NCI-H1105 (cell line): ENCODE data around the gene ZIC5.

Source experiments
- DNase-seq: peaks from one replicate; lab custom pipeline; 2025; lab: John Stamatoyannopoulos, UW

ZIC5 gene

DNA sequence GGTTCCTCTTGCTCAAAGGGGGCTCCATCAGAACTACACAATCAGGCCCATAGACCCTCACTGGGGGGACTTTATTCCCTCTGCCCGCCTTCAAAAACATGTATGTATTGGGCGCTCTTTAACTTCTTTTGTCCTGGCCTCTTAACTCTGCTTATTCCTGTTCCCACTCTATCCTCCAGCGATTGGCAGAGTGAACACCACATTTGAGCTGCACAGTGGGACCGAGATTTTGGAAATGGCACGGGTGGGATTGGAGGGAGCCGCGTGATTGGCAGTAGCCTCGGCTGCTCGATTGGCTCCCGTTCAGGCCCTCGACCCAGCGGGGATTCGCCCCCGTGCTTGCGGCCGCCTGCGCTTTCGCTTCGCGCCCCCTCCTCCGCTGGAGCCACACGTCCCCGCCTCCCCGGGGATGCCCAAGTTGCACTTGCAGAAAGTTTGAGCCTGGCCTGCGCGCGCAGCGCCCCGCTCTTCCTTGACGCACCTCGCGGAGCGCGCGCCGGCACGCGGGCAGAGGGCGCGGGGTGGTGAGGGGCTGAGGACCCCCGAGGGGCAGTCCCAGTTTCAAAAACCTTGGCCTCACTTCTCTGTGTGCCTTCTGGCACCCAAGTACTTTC is at the start of gene ZIC5:
Gene ZIC5 (minus strand): TSS at position 192 of the 614 bp plus-strand sequence. CDS start 164 bp downstream, at position 28.
- no peak for DNase-seq

DNA sequence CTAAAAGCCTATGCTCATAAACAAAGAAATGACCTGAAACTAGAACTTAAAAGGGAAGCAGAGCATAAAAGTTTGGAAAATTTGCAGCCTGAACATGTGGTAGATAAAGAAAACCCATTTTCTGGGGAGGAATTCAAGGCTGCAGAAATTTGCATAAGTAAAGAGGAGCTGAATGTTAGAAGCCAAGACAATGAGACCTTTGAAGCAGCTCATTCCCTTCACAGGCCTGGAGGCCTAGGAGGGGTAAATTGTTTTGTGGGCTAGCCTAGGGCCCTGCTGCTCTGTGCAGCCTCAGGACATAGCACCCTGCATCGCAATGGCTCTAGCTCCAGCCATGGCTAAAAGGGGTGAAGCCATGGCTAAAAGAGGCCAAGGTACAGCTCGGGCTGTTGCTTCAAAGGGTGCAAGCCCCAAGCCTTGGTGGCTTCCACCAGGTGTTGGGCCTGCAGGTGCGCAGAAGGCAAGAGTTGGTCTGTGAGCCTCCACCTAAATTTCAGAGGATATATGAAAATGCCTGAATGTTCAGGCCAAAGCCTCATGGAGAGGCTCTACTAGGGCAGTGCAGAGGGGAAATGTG is 48.3 kb upstream of the ZIC5 start:
- no peak for DNase-seq

DNA sequence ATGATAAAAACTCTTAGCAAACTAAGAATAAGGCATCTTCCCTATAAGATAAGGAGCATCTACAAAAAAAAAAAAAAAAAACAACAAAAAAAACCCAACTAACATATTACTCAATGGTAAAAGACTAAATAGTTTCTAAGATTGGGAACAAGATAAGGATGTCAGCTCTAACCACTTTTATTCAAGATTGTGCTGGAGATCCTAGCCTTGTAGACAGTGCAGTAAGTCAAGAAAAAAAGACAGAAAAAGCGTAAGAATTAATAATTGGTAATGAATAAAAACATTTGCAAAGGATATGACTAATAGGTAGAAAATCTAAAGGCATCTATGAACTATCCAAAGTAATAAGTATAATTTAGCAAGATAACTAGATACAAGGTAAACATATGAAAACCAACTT is 43.1 kb upstream of the ZIC5 start:
- DNase-seq = no peak

DNA sequence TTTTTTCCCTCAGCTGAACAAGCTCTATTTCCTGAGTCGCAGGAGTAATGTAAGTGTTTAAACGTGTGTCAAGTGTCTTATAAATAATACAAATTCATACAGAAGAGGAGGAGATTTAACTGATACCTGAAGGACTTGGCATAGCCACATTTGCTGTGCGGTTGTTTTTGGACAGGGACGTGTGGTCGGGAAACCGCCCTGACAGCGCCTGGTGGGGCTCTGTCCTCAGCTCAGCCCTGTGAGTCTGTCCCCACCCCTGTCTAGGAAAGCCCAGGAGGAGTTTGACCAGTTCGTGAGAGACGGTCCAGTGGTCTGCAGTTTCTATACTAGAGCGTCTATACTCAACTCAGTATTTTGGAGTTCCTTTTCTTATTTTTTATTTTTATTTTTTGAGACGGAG is 26.7 kb upstream of the ZIC5 start:
- DNase-seq = no peak

DNA sequence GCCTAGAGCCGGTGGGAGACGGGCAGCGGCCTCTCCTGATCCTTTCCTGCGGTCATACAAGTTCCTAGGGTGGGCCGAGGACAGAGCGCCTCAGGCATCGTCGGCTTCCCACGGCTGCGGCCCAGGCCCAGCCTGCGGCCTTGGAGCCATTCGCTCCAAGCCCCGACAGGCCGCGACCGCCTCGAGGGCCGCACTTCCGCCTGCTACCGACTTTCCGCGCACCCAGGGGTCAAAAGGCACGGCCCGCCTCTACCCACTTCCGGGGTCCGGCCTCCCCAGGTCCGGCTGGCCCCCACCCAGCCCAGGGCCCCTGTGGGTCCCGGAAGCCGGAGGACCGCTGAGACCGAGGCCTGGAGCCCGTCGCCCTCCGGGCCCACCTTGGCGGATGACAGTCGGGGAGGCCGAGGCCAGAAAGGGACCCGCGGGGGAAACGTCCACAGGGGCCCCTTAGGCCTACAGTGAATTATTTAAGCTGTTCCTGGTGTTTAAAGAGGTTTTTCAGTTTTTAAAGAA is 26.2 kb upstream of the ZIC5 start:
- DNase-seq = no peak

DNA sequence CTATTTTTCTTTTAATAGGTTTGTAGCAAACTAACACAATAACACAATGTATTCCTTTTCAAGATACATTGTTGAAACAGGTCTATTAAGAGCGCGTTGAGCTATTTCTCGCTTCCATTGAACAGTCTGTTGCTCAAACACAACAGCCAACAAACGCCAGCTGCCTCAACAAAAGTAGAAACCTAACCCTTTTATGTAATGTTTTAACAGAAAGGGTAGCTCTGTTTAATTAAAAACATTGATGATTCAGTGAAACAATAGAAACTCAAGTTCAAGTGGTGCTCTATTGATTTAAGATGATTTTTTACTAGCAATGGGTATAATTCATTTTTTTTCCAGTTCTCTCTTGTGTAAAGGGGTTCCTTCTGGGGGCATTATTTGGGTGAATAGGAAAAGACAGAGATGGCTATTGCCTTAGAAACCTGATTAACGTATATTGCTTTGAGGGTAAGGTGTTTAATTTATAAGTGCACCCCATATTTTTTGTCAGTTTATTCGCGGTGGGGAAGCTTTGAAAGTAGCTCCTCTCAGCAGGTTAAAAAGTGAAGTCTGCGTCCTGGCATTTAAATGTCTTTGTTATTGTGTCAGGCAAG is 24.9 kb upstream of the ZIC5 start:
- DNase-seq = no peak

DNA sequence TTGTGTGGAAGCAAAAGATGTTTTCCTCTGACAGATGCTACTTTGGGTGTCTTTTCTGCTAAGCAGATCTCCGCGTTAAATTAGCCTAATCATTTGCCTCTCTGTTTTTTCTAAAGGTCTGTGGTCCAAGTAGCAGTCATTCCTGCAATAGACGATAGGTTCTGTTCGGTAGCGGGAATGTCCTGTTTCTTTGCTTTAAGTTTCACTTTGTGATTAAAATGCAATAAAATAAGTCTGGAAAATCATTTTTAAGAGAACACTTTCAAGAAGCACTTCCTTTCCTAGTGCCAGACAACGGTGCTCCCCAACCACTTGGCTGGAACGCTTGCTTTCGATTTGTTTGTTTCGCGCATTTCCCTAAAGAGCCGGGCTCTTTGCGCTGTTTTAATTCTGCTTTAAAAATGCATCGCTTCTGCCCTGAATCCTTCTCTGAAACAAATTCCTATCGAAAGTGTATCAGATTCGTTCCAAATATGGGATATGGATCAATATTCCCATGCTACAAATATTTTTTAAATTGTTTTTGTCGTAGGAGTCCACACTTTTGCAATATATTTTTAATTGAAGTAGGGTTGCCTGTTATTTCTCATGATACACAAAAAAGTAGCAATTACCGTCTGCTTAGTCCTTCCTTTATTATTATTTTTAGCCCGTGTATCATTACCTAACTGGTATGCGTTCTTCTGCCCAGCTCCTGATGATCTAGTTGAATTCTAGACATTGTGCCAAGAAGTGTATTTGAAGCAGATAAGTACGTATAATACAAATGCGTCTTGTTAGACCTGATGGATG is 24.2 kb upstream of the ZIC5 start:
- no peak for DNase-seq

DNA sequence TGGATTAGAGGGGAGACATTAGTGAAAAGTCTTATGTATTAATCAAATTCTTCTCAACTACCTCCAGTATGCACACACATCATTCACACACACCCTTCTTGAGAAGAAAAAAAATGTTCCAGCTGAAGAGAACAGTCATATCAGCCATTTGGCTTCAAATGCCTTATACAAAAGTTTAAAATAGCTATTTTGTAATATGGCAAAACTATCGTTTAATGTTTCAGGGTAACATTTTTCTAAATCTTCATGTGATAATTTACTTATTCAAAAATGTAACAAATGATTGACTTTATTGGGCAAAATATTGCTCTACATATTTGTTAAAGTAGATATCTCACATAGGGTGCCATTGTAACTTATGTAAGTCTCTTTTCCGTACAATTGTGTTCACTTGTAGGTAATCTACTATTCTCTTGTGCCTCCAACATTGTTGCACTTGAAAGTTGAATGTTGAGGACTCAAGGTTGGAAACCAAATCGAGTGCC is 23.6 kb upstream of the ZIC5 start:
- DNase-seq = no peak

DNA sequence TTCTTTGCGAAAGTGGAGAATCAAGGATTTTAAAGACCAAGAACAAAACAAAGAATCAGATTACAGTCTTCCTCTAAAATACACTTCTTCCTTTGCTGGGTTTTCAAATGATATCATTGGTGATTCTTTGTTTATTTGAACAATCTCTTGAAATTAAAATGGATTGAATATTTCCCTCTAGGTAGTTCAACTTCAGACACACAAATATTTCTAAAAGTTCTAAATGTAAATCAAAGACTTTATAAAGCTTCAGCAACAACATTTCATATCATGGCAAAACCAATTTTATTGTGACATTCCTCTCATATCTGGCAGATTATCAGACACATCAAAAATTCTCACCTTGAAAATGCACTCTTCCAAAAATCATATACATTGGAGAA is 23.1 kb upstream of the ZIC5 start:
- DNase-seq = no peak

DNA sequence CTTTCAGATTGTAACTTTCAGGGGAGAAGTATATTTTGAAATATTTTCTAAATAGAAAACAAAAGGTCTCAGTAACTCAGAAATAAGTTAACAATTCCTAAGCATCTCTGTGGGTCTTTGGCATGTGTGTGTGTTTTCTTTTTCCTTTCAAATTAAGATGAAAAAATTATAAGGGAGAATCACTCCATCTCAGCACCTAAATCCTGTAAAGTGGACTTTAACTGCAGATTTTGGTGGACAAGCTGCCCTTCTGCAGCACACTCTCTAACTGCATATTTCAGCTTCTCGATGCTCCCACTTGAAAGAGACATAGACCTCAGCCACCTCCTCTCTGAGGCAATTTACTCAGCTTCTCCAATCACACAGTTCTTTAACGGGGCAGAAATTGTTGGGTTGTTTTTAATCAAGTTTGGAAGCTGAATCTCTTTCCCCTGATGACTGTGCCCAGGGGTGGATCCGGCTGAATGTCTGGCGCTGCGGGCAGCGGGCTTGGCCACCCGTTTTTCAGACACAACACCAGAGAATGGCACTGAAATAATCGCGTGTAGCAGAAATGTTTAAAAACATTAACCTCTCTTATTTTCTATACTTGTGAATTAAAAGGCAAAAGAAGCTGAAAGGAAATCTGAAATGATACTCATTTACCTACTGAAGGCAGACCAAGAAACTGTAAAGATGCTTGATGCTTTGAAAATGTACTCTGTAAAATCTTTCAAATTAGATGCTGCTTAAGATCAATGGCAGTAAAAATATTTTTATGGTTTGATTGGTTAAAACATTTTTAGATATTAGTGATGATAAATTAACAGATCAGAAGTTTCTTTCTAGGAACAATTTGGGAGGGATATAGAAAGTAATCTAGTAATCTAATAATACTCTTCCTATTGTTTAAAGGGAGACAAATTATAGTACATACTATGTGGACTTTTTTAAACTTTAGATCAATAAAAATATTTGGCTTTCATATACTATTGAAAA is 22.4 kb upstream of the ZIC5 start:
- DNase-seq = no peak

DNA sequence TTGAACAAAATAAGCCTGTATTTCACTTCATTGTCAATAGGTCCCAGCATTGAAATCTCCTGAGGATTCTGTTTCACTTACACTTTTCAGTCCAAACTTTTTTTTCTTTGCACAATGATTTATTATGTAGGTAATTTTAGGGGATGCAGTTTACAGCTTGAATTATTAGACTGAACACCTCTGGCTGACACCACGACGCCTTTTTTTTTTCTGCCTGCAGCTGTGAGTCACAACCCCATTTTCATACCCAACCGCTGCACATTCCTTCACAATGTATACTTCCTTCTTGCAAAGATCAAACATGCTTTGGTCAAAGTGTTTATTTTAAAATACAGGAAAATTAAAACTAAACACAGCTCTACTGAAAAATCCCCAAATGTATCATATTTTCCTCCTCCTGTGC is 21.4 kb upstream of the ZIC5 start:
- DNase-seq = no peak

DNA sequence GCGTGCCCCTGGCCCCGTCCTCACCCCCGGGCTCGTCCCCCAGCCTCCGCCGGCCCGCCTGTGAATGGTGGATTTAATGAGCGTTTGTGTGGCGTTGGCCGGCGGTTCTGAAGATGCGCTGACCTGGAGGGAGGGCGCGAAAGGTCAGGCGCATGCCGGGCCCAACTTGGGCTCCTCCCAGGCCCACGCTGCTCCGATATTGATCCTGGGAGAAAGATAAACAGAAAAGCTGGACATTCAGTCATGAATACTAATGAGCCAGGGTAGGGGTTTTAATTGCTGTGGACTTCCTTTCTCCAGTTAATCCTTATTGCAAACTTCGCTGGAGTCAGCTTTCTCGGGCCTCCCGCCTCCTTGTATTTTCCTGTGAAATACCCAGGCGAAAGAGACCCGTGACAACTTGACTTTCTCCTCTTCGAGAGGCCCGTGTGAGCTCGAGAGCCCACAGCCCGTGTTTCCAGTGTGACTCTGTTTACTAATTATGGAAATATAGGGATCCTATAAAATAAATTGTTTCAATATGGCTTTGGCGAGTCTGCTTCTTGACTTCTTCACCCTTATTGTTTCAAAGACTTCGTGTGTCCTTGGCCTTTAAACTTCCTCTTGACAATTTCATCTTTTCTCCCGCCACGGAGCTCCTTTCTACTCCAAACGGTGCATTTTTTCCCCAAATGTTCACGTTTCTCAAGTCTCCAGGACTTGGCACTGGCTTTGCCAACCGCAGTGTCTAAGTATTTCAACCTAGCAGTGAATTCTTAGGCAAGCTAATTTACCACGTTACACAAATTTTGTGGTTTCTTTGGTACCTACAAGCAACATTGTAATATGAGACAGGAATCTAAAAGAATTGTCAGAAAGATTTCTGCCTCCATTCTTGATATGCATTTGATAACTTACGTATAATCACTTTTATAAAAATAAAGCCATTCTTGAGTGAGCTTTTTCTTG is 20.5 kb upstream of the ZIC5 start:
- DNase-seq = no peak

DNA sequence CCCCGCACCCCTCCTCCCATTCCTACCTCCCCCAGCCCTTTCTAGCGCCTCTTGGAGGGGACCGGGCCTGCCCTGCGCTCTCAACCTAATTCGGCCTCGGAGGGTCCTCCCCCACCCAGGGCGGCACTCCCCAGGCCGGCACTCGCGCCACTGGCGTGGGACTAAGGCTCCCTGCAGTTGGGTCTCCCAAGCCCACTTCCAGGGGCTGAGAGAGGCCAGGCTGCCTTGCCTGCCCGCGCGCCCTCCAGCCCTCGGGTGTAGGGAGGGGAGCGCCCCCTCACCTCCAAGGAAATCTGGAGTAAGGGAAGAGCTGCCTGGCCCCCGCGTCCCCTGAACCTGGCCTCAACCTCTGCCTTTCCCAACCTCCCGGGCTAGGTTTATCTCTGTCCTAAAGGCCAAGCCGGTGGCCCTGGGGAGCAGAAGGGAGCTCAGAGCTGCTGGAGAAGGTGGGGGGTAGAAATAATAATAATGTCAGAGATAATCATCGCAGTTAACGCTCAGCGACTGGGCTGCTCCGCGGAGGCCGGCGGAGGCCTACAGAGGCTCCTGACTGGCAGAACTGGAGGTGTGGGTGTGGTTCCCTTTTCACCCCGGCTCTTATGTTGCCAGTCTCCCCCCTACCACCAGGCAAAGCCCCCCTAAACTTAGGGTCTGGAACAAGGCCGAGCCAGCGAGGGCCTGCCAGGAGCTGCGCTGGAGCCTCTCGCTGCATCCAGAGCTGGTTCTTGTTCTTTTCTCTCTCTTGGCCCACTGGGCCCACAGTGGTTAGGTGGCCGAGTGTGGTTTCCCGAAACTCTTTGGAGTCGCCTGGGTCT is 19.7 kb upstream of the ZIC5 start:
- no peak for DNase-seq

DNA sequence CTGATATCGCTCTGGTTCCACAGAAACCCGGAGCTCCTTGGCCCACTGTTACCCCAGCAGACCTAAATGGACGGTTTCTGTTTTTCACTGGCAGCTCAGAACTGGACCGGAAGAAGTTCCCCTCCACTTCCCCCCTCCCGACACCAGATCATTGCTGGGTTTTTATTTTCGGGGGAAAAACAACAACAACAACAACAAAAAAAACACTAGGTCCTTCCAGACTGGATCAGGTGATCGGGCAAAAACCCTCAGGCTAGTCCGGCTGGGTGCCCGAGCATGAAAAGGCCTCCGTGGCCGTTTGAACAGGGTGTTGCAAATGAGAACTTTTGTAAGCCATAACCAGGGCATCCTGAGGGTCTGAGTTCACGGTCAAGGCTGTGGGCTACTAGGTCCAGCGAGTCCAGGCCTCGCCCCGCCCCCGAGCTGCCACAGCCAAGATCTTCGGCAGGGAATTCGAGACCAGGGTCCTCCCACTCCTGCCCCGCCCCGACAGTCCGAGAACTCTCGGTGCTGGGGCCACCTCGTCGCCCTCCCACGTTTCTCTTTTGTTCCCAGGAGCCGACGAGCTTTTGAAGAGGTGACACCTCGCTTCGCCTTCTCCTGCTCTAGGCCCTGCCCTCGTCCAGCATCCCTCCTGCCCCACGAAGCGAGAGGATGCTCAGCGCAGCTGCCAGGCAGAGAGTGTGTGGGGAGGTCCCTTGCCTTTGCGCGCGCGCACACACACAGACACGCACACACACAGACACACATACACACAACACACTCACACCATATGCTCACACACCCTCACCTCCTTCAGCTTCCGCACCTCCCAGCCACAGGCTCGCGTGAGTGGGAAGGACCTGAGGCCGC is 18.8 kb upstream of the ZIC5 start:
- DNase-seq = no peak

DNA sequence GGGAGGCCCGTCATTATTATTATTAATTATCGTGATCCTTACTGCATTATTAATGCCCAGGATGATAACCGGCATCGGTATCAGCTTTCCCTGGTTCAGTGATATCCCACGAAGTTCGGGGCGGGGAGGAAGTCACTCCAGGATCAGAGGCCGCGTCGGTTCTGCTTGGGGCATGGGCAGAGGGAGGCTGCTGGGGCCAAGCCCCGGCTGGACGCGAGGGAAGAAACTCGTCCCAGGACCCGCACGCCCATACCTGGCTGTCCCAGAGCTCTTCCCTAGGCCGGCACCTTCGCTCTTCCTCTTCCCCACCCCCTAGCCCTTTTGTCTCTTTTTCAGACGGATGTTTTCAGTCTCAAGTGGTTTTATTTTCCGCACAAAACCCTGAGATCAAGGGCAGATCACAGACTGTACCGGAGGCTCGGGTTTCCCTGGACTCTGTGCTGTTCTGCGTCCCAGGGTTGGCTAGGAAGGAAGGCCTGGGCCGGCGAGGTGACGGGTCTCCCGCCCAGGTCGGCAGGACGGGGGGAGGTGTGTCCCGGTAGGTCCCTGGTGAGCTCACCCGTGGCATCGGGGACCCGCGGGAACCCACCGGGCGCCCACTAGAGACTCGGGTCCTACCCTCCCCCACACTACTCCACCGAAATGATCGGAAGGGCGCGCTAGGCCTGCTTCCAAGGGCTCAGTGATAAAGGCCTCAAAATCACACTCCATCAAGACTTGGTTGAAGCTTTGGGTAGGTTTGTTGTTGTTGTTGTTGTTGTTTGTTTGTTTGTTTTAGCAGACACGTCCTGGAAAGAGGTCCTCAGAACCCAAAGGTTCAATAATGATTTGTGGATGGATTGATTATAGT is 17.9 kb upstream of the ZIC5 start:
- DNase-seq = no peak

DNA sequence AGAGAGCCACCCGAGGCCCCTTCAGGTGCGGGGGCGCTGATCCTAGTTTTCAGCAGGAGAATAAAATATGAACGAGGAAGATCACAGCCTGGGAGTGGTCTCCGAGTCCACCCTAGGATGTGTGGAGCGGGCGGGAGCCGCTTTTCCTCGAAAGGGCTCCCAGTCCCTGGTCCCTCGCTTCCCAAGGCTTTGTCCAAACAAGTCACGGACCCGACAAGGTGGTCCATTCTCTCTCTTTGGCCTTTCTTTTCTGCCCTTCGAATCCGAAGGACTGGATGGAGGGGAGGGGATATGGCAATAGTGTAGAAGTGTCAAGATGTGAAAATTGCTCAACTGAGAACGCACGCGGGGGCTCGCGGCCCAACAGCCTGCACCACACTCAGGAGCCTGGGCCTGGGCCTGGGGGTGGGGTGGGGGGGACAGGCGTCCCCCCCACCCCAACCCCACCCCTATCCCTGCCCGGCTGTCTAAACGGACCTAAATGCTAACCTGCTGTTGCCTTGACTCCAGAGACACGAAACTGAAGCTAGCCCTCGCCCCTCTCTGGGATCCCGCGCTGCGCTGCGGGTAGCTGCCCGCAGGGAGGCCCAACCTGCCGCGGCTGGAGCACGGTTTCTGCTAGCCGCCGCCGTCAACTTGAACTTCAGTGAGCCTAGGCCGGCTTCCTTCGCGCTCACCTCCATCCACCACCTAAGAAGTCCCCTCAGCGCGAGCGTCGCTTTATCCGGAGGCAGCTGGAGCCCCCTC is 17.1 kb upstream of the ZIC5 start:
- no peak for DNase-seq
